Esophagus squamous epithelium (tissue), 5 donors: Measurements from ENCODE around the gene KCNQ1. TPM values are rescaled to one million over a fixed set of nuclear protein-coding genes. Genes with fewer than 3 reads are reported as not detected.

Experiments
- DNase-seq: peaks from one replicate; lab custom pipeline; 2025; lab: John Stamatoyannopoulos, UW
- H3K27ac ChIP-seq, 4 donors: fragments of 200-600 bp; sonication (generic); one replicate each; pipeline ENCODE4 v1.5.1; 2016 to 2019; ENCODE audit warnings: mild to moderate bottlenecking in 1 of 4
- H3K27me3 ChIP-seq, 4 donors: fragments of 200-600 bp; sonication (generic); 1 replicate in 3 of 4; 2 replicates in 1 of 4; pipeline versions ENCODE4 v1.5.1 to v1.6.0; 2017 to 2021; ENCODE audit warnings: antibody characterized with exemption in 1 of 4
- H3K36me3 ChIP-seq, 3 donors: fragments of 200-600 bp; sonication (generic); one replicate each; pipeline ENCODE4 v1.5.1; 2016 to 2019
- H3K4me1 ChIP-seq, 3 donors: fragments of 200-600 bp; sonication (generic); one replicate each; pipeline ENCODE4 v1.5.1; 2017 to 2019
- H3K4me3 ChIP-seq, 4 donors: fragments of 200-600 bp; sonication (generic); 1 replicate in 3 of 4; 2 replicates in 1 of 4; pipeline ENCODE4 v1.5.1; 2016 to 2019; ENCODE audit warnings: mild to moderate bottlenecking in 2 of 4, moderate library complexity in 1 of 4
- H3K9me3 ChIP-seq, 3 donors: fragments of 200-600 bp; sonication (generic); one replicate each; pipeline ENCODE4 v1.5.1; 2016 to 2019
- POLR2A ChIP-seq, 4 donors: fragments of 450-650 bp; IDR thresholded peaks; one replicate each; pipeline ENCODE4 v1.6.1; 2017; ENCODE audit warnings: antibody characterized with exemption in 4 of 4, mild to moderate bottlenecking in 4 of 4, moderate library complexity in 3 of 4
- WGBS, 2 donors: methylation state at CpG; one replicate each; pipeline ENCODE4 v1.1.5; 2018; 5-methylcytosine and 5-hydroxymethylcytosine counted together
- intact Hi-C: fragments of 100-400 bp; cut with DNase I; formaldehyde crosslinking; loops from one replicate; pipeline ENCODE4 v1.15.0; 2022
- total RNA-seq, 4 donors: library from RNA; depleted of rRNA; stranded (reverse); fragments of >200 nt; gene quantifications; one replicate each; pipeline ENCODE4 v1.1.0, GENCODE V29; 2016
- TF ChIP-seq, protein P1 (sequence below), 6 experiments: fragments of 450-650 bp in 4 of 6; fragments of 200-600 bp in 2 of 6; sonication (generic) in 2 of 6; IDR thresholded peaks; one replicate each; pipeline ENCODE4 v1.5.1; 2016 to 2019; ENCODE audit warnings: antibody characterized with exemption in 6 of 6, mild to moderate bottlenecking in 4 of 6, moderate library complexity in 4 of 6
- donor health status: DM: yes; HTN: yes; CAD: no.

Gene KCNQ1
- total RNA-seq, 4 donors from 2014 or later: 0.61 to 3.1 (median 0.72) TPM

DNA sequence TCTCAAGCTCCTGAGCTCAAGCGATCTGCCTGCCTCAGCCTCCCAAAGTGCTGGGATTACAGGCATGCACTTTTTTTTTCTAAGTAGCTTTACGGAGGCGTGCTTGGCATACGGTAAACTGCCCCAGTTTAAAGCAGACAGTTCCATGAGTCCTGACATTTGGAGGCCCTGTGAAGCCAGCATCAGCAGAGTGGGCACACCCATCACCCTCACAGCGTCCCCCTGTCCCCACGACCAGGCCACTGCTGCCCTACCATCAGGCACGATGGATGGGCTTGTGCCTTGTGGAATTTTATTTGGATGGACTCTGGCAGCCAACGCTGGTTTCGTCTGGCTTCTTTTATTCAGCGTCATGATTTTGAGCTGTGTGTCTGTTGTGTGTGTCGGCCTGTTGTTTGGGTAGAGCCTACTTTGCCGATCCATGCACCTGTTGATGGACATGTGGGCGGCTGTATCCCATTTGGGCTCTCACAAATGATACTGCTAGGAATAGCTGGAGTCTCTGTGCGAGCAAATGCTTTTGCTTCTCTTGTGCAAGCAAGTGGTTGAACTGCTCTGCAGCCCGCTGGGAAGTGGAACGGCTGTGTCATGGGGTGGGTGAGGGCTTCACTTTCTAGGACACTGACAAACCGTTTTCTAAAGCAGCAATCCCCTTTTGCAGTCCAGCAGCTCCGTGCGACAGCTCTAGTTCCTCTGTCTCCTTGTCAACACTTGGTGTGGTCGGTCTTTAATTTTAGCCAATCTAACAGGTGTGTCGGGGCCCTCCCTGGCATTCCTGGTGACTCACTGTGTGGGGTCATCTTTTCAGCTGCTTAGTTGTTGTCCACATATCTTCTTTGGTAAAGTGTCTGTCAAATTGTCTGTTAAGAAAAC lies 23.8 kb downstream of the KCNQ1 start:
- Histone ChIP-seq H3K36me3 (no peaks in the 10 kb centered on the region), H3K4me3 (no peak overlapping the region), H3K4me1 (peaks cover 0 to 9% (median 0%) of the 10 kb centered on the region in 3 donors), H3K27me3 (peaks cover 0 to 11% (median 0%) of the 10 kb centered on the region in 4 donors), H3K9me3 (no peaks in the 10 kb centered on the region), H3K27ac (no peak overlapping the region)
- WGBS, 2 donors: 73 to 80% methylated on average over 12 to 15 of the region's 21 CpGs
- intact Hi-C loops: no loop called here
- no peak for DNase-seq
- TF ChIP-seq, protein P1, sequence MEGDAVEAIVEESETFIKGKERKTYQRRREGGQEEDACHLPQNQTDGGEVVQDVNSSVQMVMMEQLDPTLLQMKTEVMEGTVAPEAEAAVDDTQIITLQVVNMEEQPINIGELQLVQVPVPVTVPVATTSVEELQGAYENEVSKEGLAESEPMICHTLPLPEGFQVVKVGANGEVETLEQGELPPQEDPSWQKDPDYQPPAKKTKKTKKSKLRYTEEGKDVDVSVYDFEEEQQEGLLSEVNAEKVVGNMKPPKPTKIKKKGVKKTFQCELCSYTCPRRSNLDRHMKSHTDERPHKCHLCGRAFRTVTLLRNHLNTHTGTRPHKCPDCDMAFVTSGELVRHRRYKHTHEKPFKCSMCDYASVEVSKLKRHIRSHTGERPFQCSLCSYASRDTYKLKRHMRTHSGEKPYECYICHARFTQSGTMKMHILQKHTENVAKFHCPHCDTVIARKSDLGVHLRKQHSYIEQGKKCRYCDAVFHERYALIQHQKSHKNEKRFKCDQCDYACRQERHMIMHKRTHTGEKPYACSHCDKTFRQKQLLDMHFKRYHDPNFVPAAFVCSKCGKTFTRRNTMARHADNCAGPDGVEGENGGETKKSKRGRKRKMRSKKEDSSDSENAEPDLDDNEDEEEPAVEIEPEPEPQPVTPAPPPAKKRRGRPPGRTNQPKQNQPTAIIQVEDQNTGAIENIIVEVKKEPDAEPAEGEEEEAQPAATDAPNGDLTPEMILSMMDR (IDR thresholded peaks at IDR 0.05): no peak
- TF ChIP-seq POLR2A (IDR thresholded peaks at IDR 0.05): no peak

GRCh38 chr11:2470495-2470894 lies 25.7 kb downstream of the KCNQ1 start:
- Histone ChIP-seq H3K9me3 (no peaks in the 10 kb centered on the region), H3K4me1 (peaks cover 0 to 9% (median 0%) of the 10 kb centered on the region in 3 donors), H3K27ac (no peak overlapping the region), H3K36me3 (no peaks in the 10 kb centered on the region), H3K4me3 (no peak overlapping the region), H3K27me3 (peaks cover 0 to 11% (median 0%) of the 10 kb centered on the region in 4 donors)
- intact Hi-C loops: no loop called here
- TF ChIP-seq, protein P1 (IDR thresholded peaks at IDR 0.05): no peak
- TF ChIP-seq POLR2A (IDR thresholded peaks at IDR 0.05): no peak
- DNase-seq: no peak
- 85 to 89% methylated on average over 7 of the region's 7 CpGs for WGBS, 2 donors

GRCh38 chr11:2471048-2471803 lies 26.4 kb downstream of the KCNQ1 start:
- no peaks in the 10 kb centered on the region for H3K9me3 ChIP-seq
- no peak overlapping the region for H3K4me3 ChIP-seq
- H3K4me1 ChIP-seq: peaks cover 0 to 9% (median 0%) of the 10 kb centered on the region in 3 donors
- peaks cover 0 to 11% (median 0%) of the 10 kb centered on the region in 4 donors for H3K27me3 ChIP-seq
- intact Hi-C loops: no loop called here
- no peak for TF ChIP-seq POLR2A (IDR thresholded peaks at IDR 0.05)
- TF ChIP-seq, protein P1 (IDR thresholded peaks at IDR 0.05): no peak
- no peak overlapping the region for H3K27ac ChIP-seq
- H3K36me3 ChIP-seq: no peaks in the 10 kb centered on the region
- DNase-seq: no peak
- 87 to 92% methylated on average over 10 to 11 of the region's 17 CpGs for WGBS, 2 donors

DNA sequence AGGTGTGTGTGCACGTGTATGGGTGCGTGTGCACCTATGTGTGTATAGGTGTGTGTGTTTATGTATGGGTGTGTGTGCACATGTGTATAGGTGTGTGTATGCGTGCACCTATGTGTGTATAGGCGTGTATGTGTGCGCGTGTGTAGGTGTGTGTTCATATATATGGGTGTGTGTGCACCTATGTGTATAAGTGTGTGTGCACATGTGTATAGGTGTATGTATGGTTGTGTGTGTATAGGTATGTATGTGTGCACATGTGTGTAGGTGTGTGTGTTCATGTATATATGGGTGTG lies 26.9 kb downstream of the KCNQ1 start:
- Histone ChIP-seq H3K4me3 (no peak overlapping the region), H3K27me3 (peaks cover 0 to 11% (median 0%) of the 10 kb centered on the region in 4 donors), H3K36me3 (no peaks in the 10 kb centered on the region), H3K4me1 (peaks cover 0 to 8% (median 0%) of the 10 kb centered on the region in 3 donors), H3K27ac (no peak overlapping the region), H3K9me3 (no peaks in the 10 kb centered on the region)
- TF ChIP-seq, protein P1 (IDR thresholded peaks at IDR 0.05): no peak
- TF ChIP-seq POLR2A (IDR thresholded peaks at IDR 0.05): no peak
- intact Hi-C loops: no loop called here
- DNase-seq: no peak
- 90 to 94% methylated on average over 6 of the region's 6 CpGs for WGBS, 2 donors
